ENCODE results near the gene PXK.

Gene PXK

GRCh38 chr3:58347984-58348383 lies 15.3 kb downstream of the PXK start:
- DNase-seq (ENCODE audit: low spot score): no peak

- no peak for DNase-seq (ENCODE audit: low spot score)
Observed at GRCh38 chr3:58349792-58350626, 17.3 kb downstream of the PXK start.

- no peak for DNase-seq (ENCODE audit: low spot score)
Observed at GRCh38 chr3:58350627-58351013, 17.9 kb downstream of the PXK start.

- no peak for DNase-seq (ENCODE audit: low spot score)
Observed at GRCh38 chr3:58351920-58352319, 19.2 kb downstream of the PXK start.

GRCh38 chr3:58352626-58353025 lies 19.9 kb downstream of the PXK start:
- no peak for DNase-seq (ENCODE audit: low spot score)

GRCh38 chr3:58353722-58354553 lies 21.2 kb downstream of the PXK start:
- no peak for DNase-seq (ENCODE audit: low spot score)

- DNase-seq (ENCODE audit: low spot score): no peak
Observed at GRCh38 chr3:58355179-58355578, 22.5 kb downstream of the PXK start.

GRCh38 chr3:58356054-58356453 lies 23.4 kb downstream of the PXK start:
- no peak for DNase-seq (ENCODE audit: low spot score)

GRCh38 chr3:58357402-58357801 lies 24.7 kb downstream of the PXK start:
- DNase-seq (ENCODE audit: low spot score): no peak

- DNase-seq (ENCODE audit: low spot score): no peak
Observed at GRCh38 chr3:58358092-58358491, 25.4 kb downstream of the PXK start.

- DNase-seq (ENCODE audit: low spot score): no peak
Observed at GRCh38 chr3:58358808-58359207, 26.1 kb downstream of the PXK start.

- DNase-seq (ENCODE audit: low spot score): no peak
Observed at GRCh38 chr3:58359621-58360020, 26.9 kb downstream of the PXK start.

- DNase-seq (ENCODE audit: low spot score): no peak
Observed at GRCh38 chr3:58361866-58362265, 29.2 kb downstream of the PXK start.

- no peak for DNase-seq (ENCODE audit: low spot score)
Observed at GRCh38 chr3:58366699-58367098, 34.0 kb downstream of the PXK start.

GRCh38 chr3:58369038-58369437 lies 36.3 kb downstream of the PXK start:
- DNase-seq (ENCODE audit: low spot score): no peak

GRCh38 chr3:58369876-58370275 lies 37.2 kb downstream of the PXK start:
- no peak for DNase-seq (ENCODE audit: low spot score)

GRCh38 chr3:58370407-58370806 lies 37.7 kb downstream of the PXK start:
- no peak for DNase-seq (ENCODE audit: low spot score)

- DNase-seq (ENCODE audit: low spot score): no peak
Observed at GRCh38 chr3:58371754-58372153, 39.1 kb downstream of the PXK start.

GRCh38 chr3:58375254-58375653 lies 42.6 kb downstream of the PXK start:
- DNase-seq (ENCODE audit: low spot score): no peak

GRCh38 chr3:58377168-58377567 lies 44.5 kb downstream of the PXK start:
- no peak for DNase-seq (ENCODE audit: low spot score)

GRCh38 chr3:58377750-58378149 lies 45.1 kb downstream of the PXK start:
- no peak for DNase-seq (ENCODE audit: low spot score)

- DNase-seq (ENCODE audit: low spot score): no peak
Observed at GRCh38 chr3:58379351-58380073, 46.8 kb downstream of the PXK start.

- DNase-seq (ENCODE audit: low spot score): peak; percentile 52
Observed at GRCh38 chr3:58383476-58383875, 50.8 kb downstream of the PXK start.
